Measurements from ENCODE around the gene TRRAP.

TRRAP gene

DNA sequence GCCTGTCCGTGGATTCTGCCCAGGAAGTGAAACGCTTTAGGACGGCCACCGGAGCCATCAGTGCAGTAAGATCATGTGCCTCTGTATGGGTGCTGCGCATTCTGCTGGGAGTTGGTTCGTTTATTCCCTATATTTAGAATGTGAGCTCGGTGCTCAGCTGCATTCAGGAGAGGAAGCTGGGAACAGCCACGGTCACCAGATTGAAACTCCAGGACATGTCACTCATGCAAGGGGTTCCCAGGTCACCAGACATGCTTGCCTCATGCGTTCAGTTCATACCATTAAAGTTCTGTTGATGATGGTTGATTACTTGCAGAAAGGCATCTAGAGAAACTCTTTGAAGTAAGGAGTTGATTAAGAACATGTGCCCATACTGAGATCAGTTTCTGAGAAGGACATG, 78.1 kb downstream of the TRRAP start:
- no peak for DNase-seq

DNA sequence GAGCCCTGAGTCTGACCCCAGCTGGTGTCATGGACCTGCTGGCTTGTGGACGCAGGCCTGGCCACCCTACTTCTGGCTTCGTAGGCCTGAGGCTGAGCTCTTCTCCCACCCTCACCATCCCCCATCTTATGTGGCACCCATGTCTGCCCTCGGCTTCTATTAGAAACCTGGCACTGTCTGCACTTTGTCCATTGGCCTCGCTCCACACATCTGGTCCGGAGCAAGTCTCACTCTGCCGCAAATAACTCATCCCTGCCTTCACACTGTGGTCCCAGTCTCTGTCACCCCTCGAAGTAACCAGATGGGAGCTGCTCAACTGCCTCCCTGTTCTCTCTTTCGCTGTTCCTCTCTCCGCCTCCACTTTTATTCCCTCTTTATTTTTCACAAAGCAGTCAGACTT, 78.6 kb downstream of the TRRAP start:
- DNase-seq = no peak

DNA sequence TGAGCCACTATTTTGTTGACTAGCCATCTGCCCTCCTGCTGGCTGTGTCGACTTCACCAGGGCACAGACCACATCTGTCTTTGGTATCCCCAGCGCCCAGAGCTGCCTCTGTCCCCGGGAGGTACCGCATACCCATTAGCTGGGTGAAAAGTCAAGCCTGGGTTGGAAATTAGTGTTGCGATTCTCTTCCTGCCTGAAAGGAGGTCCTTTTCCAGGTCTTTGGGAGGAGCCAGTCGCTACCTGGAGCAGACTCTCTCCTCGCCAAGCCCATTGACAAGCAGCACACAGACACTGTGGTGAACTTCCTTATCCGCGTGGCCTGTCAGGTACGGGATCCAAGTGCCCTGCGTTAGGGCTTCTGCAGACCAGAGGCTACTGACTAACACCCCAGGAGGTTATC, 79.4 kb downstream of the TRRAP start:
- no peak for DNase-seq

- no peak for DNase-seq
Observed at GRCh38 chr7:98958968-98959367, 80.6 kb downstream of the TRRAP start.

GRCh38 chr7:98963305-98963704, 85.0 kb downstream of the TRRAP start:
- no peak for DNase-seq

- no peak for DNase-seq
Observed at GRCh38 chr7:98964596-98964995, 86.3 kb downstream of the TRRAP start.

DNA sequence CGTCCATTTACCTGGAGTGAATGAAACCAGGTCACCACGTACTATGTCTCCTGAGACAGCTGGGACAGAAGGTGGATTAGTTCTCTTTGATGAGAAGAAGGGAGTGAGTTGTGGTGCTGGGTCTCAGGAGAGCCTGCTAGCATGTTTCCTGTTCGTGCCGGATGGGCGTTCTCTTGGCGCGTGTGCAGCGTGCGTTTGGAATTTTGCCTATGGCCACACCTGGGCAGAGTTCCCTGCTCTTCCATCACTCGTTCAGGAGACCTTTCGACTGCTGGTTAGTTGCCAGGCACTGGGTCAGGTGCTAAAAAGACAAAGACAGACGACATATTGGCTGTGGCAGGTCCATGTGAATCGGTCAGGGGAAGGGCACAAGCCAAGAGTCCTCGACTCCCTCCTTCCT, 90.3 kb downstream of the TRRAP start:
- no peak for DNase-seq

DNA sequence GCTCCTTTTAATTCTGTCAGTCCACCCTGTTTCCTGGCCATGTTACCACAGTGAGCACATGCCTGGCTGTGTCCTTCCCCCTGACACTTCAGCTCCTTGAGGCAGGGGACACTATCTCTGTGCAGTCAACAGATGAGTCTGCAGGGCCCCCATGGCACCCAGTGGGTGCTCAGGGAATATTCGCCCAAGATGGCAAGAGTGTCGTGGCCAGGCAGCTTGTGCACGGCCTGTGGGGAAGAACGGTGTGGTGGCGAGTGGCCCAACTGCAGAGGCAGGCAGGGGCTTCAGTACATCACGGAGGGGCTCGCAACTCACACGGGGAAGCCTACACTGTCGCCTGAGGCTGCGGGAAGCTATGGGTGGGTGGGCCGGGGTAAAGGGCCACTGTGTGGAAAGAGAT, 91.1 kb downstream of the TRRAP start:
- no peak for DNase-seq

GRCh38 chr7:98970016-98970615, 91.8 kb downstream of the TRRAP start:
- DNase-seq = no peak

DNA sequence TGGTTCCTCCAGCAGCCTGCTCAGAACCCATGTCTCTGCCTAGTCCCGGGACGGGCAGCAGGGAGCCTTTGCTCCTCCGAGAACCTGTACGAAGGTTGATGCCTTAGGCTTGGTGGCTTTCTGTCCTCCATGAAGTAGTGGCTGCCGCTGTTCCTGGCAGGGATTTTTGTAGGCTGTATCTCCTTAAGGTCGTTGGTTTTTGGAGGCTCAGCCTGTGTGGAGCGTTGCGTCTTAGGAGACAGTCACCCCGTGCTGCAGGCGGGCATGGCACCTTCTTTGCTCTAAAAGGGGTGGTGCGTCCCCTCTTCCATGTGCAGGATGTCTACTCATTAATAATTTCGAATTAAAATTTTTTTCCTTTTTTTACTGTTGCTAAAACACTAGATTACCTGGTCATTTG, 92.5 kb downstream of the TRRAP start:
- DNase-seq = no peak

DNA sequence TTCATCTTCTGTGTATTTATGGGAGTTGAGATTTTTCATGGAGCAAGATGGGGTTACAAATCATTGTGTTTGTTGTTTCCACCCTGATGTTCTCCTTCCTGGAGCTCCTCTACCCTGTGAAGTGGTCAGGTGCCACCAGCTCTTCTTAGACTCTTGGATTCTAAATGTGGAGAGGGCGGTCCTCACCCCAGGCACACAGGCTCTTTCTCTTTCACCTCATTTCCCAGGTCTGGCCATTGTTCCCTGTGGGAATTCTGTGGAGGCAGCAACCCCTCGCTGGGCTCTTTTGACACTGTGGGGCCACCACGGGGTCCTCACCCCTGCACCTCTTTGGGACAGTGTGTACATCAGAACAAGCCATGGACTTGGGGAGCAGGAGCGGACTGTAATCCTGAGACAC, 95.9 kb downstream of the TRRAP start:
- no peak for DNase-seq

- no peak for DNase-seq
Observed at GRCh38 chr7:98974906-98975816, 96.8 kb downstream of the TRRAP start.

- DNase-seq = no peak
Observed at GRCh38 chr7:98976396-98977185, 98.3 kb downstream of the TRRAP start.

DNA sequence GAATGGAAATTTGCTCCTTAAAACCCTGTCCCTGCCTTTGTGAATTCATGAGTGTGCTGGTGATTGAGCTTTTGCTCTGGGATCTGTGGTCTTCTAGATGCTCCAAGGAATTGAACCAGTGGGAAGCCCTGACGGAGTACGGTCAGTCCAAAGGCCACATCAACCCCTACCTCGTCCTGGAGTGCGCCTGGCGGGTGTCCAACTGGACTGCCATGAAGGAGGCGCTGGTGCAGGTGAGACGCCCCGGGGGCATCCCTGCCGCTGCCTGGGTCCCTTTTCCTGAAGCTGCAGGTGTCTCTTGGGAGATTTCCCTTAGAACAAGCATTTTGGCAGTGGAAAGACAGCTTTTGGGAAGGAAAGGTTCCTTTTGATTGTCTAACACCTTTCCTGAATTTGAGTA, 100.3 kb downstream of the TRRAP start:
- no peak for DNase-seq

DNA sequence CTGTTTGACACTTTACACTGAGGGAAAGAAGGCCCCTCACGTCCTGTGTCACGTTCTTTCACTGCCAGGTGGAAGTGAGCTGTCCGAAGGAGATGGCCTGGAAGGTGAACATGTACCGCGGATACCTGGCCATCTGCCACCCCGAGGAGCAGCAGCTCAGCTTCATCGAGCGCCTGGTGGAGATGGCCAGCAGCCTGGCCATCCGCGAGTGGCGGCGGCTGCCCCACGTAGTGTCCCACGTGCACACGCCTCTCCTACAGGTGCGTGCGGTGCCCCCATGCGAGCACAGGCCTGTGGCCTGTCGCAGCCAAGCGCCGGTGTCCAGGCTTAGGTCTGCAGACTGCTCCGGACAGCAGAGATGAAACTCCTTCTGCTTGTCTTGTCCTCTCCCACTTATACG, 103.4 kb downstream of the TRRAP start:
- DNase-seq = no peak

GRCh38 chr7:98982686-98983085, 104.4 kb downstream of the TRRAP start:
- DNase-seq = no peak

DNA sequence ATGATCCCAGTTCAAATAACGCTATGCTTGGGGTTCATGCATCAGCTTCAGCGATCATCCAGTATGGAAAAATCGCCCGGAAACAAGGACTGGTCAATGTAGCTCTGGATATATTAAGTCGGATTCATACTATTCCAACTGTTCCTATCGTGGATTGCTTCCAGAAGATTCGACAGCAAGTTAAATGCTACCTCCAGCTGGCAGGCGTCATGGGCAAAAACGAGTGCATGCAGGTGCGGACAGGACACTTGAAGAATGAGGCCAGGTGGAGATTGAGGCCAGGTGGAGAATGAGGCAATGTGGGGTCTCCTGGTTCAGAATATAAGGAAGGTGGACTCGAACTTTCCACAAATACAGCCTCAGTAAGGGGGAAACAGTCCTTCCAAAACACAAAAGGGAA, 105.8 kb downstream of the TRRAP start:
- no peak for DNase-seq

GRCh38 chr7:98985406-98985805, 107.1 kb downstream of the TRRAP start:
- DNase-seq = no peak

GRCh38 chr7:98985945-98986344, 107.6 kb downstream of the TRRAP start:
- DNase-seq = no peak

- no peak for DNase-seq
Observed at GRCh38 chr7:98988641-98989040, 110.3 kb downstream of the TRRAP start.

- no peak for DNase-seq
Observed at GRCh38 chr7:98990356-98990755, 112.0 kb downstream of the TRRAP start.

GRCh38 chr7:98991141-98991540, 112.8 kb downstream of the TRRAP start:
- DNase-seq = no peak

- DNase-seq = no peak
Observed at GRCh38 chr7:98992076-98992475, 113.7 kb downstream of the TRRAP start.

Measured in stimulated activated CD8-positive, alpha-beta memory T cell treated with anti-CD3 and anti-CD28 coated beads, Interleukin-4, amount 100 ng/mL, for 48 hours (primary cell).